Measurements from ENCODE around the gene NUDC. TPM values are rescaled to one million over a fixed set of nuclear protein-coding genes. Genes with fewer than 3 reads are reported as not detected.
"Not testable (repeated sequence)": the region's sequence is repeated elsewhere in the genome, so short reads cannot be mapped to it uniquely, and the experiment has no call there.

Gene NUDC
- total RNA-seq, 1 donor from 2014 or later = 68.9 TPM

DNA sequence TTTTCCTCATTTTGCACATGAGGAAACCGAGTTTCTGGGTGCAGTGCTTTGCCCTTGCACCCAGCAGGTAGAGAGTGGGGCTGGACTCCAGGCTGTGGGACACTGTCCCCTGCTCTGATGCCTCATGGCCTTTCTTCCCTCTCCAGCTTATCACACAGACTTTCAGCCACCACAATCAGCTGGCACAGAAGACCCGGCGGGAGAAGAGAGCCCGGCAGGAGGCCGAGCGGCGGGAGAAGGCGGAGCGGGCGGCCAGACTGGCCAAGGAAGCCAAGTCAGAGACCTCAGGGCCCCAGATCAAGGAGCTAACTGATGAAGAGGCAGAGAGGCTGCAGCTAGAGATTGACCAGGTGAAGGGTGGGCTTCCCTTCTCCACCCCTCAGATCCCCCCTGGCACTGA, 19.8 kb downstream of the NUDC start:
- H3K9me3 ChIP-seq (replicated peaks) = no peaks in the 10 kb centered on the region
- TF ChIP-seq, protein P1, sequence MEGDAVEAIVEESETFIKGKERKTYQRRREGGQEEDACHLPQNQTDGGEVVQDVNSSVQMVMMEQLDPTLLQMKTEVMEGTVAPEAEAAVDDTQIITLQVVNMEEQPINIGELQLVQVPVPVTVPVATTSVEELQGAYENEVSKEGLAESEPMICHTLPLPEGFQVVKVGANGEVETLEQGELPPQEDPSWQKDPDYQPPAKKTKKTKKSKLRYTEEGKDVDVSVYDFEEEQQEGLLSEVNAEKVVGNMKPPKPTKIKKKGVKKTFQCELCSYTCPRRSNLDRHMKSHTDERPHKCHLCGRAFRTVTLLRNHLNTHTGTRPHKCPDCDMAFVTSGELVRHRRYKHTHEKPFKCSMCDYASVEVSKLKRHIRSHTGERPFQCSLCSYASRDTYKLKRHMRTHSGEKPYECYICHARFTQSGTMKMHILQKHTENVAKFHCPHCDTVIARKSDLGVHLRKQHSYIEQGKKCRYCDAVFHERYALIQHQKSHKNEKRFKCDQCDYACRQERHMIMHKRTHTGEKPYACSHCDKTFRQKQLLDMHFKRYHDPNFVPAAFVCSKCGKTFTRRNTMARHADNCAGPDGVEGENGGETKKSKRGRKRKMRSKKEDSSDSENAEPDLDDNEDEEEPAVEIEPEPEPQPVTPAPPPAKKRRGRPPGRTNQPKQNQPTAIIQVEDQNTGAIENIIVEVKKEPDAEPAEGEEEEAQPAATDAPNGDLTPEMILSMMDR (IDR thresholded peaks at IDR 0.05; ENCODE audit: borderline replicate concordance) = no peak
- intact Hi-C loops (cut with micrococcal nuclease) = no loop called here
- peak overlapping the region; percentile 30 for H3K27ac ChIP-seq (replicated peaks)
- peaks cover 66% of the 10 kb centered on the region for H3K36me3 ChIP-seq
- peaks cover 80% of the 10 kb centered on the region for H3K4me1 ChIP-seq
- no peak overlapping the region for H3K4me3 ChIP-seq
- no peak for DNase-seq
- H3K27me3 ChIP-seq (ENCODE audit: low read depth) = no peaks in the 10 kb centered on the region

DNA sequence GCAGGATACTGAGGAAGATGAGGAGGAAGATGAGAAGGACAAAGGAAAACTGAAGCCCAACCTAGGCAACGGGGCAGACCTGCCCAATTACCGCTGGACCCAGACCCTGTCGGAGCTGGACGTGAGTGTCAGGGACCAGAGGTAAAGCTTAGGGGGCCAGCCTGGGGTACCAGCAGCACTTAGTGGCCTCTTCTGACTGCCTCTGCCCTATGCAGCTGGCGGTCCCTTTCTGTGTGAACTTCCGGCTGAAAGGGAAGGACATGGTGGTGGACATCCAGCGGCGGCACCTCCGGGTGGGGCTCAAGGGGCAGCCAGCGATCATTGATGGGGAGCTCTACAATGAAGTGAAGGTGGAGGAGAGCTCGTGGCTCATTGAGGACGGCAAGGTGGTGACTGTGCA, 21.1 kb downstream of the NUDC start:
- Histone ChIP-seq H3K4me3 (no peak overlapping the region), H3K36me3 (peaks cover 62% of the 10 kb centered on the region), H3K27me3 (ENCODE audit: low read depth) (no peaks in the 10 kb centered on the region), H3K27ac (replicated peaks) (no peak overlapping the region), H3K4me1 (peaks cover 76% of the 10 kb centered on the region), H3K9me3 (replicated peaks) (no peaks in the 10 kb centered on the region)
- intact Hi-C loops (cut with micrococcal nuclease) = no loop called here
- TF ChIP-seq, protein P1 (IDR thresholded peaks at IDR 0.05; ENCODE audit: borderline replicate concordance) = no peak
- no peak for DNase-seq

DNA sequence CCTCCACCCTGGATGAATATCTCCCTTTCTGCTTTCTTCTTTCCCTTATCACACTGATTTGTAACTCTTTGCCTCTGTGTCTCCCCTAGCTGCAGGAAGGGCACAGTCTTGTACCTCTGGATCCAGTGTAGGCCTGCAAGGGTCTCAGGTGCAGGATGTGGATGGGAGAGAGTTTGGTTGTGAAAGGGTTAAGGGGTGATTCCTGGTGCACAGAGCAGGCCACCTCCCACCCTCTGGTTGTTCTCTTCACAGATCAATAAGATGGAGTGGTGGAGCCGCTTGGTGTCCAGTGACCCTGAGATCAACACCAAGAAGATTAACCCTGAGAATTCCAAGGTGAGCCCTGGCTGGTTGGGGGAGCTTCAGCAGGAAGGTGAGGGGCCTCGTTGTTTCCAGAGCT, 23.6 kb downstream of the NUDC start:
- TF ChIP-seq, protein P1 (IDR thresholded peaks at IDR 0.05; ENCODE audit: borderline replicate concordance) = no peak
- Histone ChIP-seq H3K4me3 (no peak overlapping the region), H3K36me3 (peaks cover 61% of the 10 kb centered on the region), H3K9me3 (replicated peaks) (no peaks in the 10 kb centered on the region), H3K4me1 (peaks cover 73% of the 10 kb centered on the region), H3K27me3 (ENCODE audit: low read depth) (no peaks in the 10 kb centered on the region), H3K27ac (replicated peaks) (peak overlapping the region; percentile 72)
- no peak for DNase-seq
- intact Hi-C loops (cut with micrococcal nuclease) = no loop called here

DNA sequence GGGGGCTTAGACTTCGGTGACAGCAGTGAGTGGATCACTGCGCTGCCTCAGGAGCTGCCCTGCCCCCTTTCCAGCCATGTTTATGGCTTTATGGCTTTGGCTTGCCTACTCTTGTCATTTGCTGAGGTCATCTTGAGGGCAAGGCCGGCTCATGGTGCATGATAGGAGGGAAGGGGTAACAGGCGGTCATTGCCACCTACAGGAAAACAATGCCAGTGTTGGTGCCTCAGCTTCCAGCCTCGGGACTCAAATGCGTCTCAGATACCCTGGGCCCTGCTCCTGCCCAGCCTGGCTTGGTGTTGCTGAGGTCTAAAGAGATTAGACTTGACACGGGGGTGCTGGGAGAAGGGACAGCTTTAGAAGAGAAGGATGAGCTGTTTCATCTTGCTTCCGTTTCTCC, 24.2 kb downstream of the NUDC start:
- no peaks in the 10 kb centered on the region for H3K27me3 ChIP-seq (ENCODE audit: low read depth)
- peaks cover 68% of the 10 kb centered on the region for H3K4me1 ChIP-seq
- no peak overlapping the region for H3K4me3 ChIP-seq
- peaks cover 61% of the 10 kb centered on the region for H3K36me3 ChIP-seq
- no peaks in the 10 kb centered on the region for H3K9me3 ChIP-seq (replicated peaks)
- TF ChIP-seq, protein P1 (IDR thresholded peaks at IDR 0.05; ENCODE audit: borderline replicate concordance) = no peak
- intact Hi-C loops (cut with micrococcal nuclease) = no loop called here
- peak; percentile 23 for DNase-seq
- peak overlapping the region; percentile 72 for H3K27ac ChIP-seq (replicated peaks)

DNA sequence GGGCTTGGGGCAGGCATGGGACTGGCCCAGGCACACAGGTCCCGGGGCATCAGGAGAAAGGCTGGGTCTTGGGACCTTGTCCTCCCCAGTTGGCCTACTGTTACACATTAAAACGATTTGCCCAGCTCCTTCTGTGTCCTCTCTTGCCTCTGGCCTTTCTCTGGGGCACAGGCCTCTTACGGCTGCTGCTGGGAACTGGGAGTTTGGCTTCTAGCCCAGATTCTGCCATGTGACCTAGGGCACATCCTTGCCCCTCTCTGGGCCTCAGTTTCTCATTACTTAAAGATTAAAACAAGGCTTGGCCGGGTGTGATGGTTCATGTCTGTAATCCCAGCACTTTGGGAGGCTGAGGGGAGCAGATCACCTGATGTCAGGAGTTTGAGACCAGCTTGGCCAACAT, 24.7 kb downstream of the NUDC start:
- Histone ChIP-seq H3K9me3 (replicated peaks) (no peaks in the 10 kb centered on the region), H3K27me3 (ENCODE audit: low read depth) (no peaks in the 10 kb centered on the region), H3K27ac (replicated peaks) (peak overlapping the region; percentile 72), H3K4me1 (peaks cover 62% of the 10 kb centered on the region), H3K36me3 (peaks cover 60% of the 10 kb centered on the region), H3K4me3 (no peak overlapping the region)
- TF ChIP-seq, protein P1 (IDR thresholded peaks at IDR 0.05; ENCODE audit: borderline replicate concordance) = no peak
- intact Hi-C loops (cut with micrococcal nuclease) = no loop called here
- no peak for DNase-seq

DNA sequence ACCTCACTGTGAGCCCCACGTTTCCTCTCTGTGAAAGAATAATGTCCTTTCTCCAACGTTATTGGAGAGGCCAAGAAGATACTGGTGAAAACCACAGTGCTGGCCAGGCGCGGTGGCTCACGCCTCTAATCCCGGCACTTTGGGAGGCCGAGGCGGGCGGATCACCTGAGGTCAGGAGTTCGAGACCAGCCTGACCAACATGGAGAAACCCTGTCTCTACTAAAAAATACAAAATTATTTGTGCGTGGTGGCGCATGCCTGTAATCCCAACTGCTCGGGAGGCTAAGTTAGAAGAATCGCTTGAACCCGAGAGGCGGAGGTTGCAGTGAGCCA, 27.1 kb downstream of the NUDC start:
- H3K36me3 ChIP-seq = peaks cover 36% of the 10 kb centered on the region
- intact Hi-C loops (cut with micrococcal nuclease); H3K9me3 ChIP-seq (replicated peaks); DNase-seq; H3K4me3 ChIP-seq; H3K27me3 ChIP-seq (ENCODE audit: low read depth): not testable (repeated sequence)
- H3K4me1 ChIP-seq = peaks cover 48% of the 10 kb centered on the region
- peak overlapping the region; percentile 69 for H3K27ac ChIP-seq (replicated peaks)
